Muscle of arm (tissue), 12 donors: Measurements from ENCODE around the gene INO80D. TPM values are rescaled to one million over a fixed set of nuclear protein-coding genes. Genes with fewer than 3 reads are reported as not detected.
"Not testable (repeated sequence)": the region's sequence is repeated elsewhere in the genome, so short reads cannot be mapped to it uniquely, and the experiment has no call there.

Experiments
- DNase-seq: peaks from one replicate; pipeline ENCODE4 v3.0.0-alpha.2; 2013
- polyA plus RNA-seq, 12 donors: library from polyadenylated mRNA; unstranded; fragments of 120-200 nt; gene quantifications; one replicate each; pipeline ENCODE4 v1.2.1, GENCODE V29; 2013; ENCODE audit not compliant: insufficient read length in 12 of 12

The INO80D gene
- polyA plus RNA-seq, 12 donors, result 6.6 to 38.6 (median 8.2) TPM

DNA sequence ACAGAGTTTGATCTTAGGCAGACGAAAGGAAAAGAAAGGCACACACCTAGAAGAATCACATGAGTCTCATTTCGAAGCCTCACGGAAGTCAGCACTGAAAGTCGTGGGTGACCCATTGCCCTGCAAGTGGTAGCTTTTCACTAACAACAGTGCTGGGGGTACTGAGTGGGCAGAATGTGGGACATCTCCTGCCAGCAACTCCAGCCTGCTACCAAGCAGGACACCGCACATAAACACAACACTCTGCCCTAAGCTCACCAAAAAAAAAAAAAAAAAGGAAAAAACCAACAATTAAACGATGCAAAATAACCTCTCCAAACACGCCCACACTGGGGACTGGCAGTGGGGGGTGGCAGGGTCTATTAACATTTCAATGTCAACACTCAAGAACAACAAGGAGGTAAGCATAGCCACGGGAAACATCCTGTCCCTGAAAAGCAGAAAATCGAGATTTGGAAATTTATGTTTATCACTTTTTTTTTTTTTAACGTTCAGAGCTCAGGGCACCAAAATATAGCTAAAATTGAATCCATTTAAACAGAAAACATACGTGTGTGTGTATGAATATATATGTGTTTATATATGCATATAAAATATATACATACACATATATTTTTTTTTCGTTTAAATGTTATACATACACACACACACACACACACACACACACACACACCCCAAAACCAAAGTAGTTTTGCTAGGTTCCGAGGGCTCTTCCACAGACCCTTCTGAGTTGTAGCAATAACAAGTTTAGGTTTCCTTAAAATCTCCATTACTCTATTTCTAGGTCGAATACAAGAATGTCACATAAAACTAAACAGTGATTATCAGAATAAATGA lies 2.2 kb downstream of the INO80D start:
- DNase-seq, result no peak

DNA sequence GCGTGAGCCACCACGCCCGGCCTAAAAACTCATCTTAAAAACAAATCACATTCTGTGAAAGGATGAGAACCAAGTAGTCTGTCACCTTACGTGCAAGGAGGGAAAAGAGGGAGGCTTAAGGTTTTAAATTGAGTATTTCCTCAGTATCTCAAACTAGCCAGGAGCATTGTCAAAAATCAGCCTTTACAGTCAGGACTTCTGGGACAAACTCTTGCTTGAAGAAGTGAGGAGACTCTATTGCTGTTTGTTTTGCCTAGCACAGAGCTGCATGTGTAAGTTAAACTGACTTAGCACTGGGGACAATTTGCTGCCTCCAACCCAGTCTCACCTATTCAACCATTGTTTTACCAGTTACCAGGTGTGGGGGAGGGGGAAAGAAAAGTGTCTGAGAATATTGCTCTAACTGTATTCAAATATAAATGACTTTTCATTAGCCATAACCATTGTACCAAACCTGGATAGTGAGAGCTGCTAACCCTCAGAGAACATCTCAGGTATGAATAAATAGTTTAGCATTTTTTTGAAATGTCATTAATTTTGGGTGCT lies 3.6 kb downstream of the INO80D start:
- no peak for DNase-seq

DNA sequence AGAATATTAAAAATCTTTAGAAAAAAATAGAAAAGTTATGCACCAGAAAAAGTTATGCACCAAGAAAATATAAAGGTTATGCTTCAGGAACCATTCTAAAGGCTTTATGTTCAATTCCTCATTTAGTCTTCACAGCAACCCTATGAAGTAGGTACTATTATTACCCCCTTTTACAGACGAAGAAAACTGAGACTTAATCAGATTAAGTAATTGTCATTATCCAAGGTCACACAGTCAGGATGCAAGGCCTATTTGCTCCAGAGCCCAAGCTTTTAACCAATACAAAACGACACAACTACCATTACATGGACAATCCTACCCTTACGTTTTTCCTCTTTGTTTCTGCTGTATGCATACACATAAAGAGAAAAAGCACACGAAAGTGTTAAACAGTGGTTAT lies 5.0 kb downstream of the INO80D start:
- no peak for DNase-seq

DNA sequence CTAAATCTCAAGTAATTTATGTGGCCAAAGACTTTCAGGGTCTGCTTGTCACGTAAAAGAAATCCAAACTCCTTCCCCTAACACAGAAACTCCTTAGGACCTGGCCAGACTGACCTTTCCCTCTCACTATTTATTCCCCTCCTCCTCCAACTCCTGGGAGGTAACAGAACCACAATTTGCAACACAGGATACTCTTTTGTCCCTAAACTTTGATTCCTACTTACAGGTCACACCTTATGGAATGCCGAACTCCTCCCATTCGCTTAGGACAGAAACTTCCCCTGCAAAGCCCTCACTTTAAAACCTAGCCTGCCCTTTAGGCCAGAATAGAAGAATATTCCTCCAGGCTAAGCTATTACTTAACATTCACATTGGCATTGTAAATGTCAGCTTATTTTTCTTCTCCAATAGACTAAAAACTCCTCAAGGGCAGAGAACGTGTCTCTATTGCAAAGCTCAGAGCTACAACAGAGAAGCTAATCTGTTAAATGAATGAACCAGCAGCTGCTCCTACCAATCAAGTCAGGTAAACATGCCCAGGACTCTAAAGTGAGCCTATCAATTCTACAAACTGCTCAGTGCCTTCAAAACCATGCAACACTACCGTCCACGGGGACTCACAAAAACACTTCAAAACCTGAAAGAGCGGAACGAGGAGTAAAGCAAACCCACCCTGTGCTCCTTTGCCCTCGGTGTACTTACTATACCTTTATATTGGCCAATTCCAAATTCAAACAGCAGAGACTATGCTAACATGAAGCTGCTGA lies 6.1 kb downstream of the INO80D start:
- DNase-seq, result no peak

DNA sequence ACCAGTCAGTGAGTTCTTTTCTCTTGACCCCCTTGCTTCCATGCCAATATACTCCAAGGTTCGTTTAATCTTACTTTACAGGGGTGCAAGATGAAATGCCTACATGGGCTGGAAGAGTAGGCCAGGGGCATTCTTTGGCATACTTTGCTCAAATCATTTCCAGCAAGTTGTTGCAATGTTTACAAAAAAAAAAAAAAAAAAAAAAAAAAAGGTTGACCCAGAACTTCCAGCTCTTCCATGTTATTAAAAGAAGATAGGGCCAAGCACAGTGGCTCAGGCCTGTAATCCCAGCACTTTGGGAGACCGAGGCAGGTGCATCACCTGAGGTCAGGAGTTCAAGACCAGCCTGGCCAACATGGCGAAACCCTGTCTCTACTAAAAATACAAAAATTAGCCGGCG lies 8.1 kb downstream of the INO80D start:
- not testable (repeated sequence) for DNase-seq

DNA sequence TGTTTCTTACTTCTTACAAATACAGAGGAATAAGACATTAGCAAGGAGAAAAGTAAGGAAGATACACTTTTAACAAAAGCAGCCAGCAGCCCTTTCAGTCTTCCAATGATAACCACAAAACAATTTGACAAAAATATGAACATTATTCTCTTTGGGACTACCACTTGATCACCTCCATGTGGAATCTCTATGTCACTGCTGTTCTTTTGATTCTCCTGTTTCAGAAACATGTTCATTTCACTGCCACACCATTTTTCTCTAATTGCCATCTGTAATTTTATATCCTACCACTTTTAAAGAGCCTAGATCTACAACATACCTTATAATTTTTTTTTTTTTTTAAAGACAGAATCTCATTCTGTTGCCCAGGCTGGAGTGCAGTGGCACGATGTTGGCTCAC lies 10.9 kb downstream of the INO80D start:
- DNase-seq, result no peak

DNA sequence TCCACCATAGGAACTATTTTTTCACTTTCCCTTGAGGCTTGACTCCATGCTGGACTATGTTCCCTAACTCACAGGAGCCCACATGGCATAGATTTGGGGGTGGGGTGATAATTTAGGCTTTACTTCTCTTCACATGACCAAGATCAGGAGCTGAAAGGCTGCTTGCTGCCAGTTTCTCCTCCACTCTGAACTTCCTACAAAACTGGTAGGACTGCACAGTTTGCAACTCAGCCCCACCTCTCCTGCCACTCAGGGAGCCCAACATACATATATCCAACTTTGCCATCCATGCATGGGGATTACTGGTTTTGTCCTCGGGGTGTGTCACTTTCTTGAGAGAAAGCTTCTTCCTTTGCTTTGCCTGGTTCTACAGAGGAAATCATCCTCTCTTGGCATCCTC lies 14.2 kb downstream of the INO80D start:
- DNase-seq, result no peak

DNA sequence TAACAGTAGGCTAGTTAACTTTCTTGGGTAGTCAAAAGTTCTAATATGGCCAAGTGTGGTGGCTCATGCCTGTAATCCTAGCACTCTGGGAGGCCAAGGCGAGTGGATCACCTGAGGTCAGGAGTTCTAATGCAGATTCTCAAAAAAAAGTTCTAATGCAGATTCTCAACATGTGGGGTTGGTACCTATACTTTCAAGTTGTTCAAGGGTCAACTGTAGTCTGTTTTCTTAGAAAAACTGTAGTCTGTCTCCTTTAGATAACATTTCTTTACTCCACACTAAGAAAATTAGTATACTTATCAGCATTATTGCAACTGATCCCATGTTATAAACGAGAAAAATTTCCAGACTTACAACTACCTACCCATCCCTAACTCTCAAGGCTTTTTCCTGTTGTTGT lies 16.6 kb downstream of the INO80D start:
- no peak for DNase-seq

DNA sequence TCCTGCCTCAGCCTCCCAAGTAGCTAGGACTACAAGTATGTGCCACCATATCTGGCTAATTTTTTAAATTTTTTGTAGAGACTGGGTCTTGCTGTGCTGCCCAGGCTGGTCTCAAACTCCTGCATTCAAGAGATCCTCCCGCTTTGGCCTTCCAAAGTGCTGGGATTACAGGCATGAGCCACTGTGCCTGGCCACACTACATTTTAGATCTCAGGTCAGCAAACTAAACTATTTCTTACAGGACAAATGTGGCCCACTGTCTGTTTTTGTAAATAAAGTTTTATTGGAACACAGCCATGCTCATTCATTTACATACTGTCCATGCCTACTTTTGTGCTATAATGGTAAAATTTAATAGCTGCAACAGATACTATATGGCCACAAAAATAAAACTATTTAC lies 17.8 kb downstream of the INO80D start:
- no peak for DNase-seq

DNA sequence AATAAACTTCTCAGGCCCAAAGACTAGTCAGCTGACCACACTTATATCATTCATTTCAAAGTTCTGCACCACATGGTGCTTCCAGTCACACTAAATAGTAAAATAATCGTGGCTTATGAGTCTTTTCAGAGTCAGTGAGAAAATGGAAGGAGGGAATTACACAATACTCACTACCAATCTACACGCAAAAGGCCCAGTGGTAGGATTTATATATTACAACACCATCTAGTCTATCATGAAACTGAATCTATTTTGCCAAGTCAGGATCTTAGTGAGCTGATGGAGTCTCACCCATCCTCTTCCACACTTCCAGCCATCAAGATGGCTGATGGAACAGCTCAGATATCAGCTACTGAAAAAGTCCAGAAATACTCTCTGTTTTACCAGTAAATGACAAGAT lies 21.9 kb downstream of the INO80D start:
- no peak for DNase-seq

DNA sequence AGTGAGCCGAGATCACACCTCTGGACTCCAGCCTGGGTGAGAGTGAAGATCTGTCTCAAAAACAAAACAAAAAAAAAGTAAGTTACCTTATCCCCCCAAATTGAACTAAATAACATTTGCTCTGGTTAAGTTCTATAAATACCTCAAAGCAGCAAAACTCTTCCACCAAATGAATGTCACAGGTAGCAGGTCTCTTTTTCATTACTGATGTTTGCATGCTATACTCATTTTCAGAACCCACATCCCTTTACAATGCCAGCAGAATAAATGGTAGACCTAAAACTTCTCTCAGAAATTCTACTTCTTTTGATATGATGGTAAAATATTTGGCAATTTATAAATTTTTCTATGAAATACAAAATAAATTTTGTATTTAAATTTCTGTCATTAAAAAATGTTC lies 22.3 kb downstream of the INO80D start:
- DNase-seq, result no peak

DNA sequence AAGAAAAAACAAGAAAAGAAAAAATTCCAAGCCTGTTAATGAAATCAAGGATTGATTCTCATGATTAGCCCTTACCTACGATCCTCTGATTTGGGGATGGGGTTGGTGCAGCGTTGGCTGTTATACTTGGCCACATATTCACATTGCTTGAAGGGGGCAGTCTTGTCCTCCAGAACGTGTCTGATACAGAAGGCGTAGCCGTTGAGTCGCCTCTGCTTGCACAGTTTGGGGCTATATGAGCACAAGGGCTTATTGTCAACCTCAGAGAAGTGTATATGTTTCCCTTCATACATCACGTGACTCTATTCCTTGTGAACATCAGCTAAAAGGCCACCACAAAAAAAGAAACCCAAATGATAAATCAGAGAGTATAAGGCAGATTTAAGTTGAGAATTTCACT lies 23.2 kb downstream of the INO80D start:
- no peak for DNase-seq

DNA sequence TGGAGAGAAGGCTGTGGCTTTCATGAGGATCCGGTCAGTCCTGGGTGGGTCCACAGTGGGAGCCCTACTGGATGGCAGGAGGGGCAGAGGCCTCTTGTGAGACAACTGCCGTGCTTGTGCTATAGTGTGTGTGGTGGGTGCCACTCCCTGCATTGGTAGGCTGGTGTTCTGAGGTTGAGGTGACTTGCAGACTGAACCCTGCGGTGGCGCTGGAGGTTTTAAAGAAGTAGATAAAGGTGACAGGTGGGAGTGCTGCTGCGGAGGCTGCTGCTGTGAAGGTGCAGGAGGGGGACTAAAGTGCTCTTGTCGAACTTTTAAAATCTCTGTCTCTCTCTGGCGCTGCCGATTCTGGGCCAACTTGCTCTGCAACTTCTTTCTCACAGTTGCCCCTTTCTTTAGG lies 29.7 kb downstream of the INO80D start:
- no peak for DNase-seq

DNA sequence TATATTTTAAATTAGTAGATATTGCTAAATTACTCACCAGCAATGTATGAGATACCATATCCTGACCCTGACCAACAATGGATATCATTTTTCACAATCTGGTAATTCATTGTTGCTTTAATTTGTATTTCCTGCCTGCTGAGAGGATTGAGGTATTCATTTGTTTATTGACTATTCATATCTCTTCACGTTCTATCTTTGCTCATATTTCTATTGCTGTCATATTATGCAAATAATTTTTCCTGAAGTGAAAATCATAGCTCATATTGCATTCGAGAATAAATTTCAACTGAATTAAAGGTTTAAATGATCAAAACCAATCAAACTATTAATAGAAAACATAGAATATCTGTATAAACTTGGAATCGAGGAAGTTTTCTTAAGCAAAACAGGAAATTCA lies 31.0 kb downstream of the INO80D start:
- DNase-seq, result no peak

DNA sequence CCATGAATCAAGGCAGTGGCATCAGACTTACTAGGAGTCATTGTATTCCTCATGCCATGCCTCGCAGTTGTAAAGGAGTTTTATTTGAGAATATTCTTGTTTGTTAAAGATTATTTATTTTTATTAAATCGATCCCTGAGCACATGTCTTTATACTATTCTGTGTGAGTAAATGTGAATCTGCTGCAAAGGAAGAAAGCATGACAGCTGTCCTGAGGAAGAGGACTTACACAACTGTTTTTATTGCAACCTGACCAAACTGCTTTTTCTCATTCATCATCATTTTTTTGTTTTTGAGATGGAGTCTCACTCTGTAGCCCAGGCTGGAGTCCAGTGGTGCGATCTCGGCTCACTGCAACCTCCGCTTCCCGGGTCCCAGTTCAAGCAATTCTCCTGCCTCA lies 34.1 kb downstream of the INO80D start:
- DNase-seq, result no peak

DNA sequence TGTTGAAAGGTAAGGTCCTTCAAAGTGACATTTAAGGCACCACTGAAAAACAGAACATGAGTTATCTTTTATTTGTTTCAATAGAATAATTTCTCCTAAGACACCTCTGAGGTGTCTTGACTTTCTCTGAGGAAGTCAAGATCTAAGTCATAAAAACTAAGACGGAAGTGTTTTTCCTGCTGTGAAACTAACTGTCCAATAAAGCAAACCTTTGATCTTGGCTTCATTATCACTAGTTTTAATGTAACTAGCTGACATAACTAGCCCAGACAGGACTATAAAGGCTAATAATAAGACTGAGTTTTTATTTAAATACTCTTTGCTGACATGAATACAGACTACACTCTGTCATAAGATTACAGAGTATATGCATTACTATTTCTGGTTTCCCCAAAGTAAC lies 36.6 kb downstream of the INO80D start:
- no peak for DNase-seq

DNA sequence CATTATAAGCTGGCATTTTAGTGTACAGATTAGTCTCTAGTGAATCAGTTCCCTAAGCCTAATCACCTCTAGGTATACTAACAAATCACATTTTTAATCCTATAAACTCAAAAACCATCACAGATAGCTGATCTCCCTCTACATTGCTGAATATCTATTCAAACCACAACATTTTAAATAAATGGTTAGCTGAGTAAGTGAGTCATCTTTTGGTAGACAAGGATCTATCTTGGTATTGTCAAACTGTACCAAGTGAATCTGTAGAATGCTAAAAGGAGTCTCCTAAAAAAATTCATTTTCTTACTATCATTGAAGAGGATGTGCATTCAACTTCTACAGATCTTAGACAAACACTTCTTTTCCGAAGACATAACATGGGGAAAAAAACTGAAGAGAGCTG lies 40.7 kb downstream of the INO80D start:
- no peak for DNase-seq

DNA sequence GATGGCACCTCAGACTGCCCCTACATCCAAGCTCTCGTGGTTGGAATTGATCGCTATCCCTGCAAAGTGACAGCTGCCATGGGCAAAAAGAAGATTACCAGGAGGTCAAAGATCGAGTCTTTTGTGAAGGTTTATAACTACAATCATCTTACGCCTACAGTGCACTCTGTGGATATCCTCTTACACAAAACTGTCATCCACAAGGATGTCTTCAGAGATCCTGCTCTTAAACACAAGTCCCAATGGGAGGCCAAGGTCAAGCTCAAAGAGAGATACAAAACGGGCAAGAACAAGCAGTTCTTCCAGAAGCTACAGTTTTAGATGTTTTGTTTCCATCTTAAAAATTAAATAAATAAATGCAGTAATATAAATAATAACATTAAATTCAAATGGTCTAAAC lies 45.4 kb downstream of the INO80D start:
- DNase-seq, result no peak

DNA sequence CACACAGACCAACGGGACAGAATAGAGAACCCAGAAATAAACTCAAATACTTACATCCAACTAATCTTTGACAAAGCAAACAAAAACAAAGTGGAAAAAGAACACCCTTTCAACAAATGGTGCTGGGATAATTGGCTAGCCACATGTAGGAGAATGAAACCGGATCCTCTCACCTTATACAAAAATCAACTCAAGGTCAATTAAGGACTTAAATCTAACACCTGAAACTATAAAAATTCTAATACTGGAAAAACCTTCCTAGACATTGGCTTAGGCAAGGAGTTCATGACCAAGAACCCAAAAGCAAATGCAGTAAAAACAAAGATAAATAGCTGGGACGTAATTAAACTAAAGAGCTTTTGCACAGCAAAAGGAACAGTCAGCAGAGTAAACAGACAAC lies 50.6 kb downstream of the INO80D start:
- not testable (repeated sequence) for DNase-seq

DNA sequence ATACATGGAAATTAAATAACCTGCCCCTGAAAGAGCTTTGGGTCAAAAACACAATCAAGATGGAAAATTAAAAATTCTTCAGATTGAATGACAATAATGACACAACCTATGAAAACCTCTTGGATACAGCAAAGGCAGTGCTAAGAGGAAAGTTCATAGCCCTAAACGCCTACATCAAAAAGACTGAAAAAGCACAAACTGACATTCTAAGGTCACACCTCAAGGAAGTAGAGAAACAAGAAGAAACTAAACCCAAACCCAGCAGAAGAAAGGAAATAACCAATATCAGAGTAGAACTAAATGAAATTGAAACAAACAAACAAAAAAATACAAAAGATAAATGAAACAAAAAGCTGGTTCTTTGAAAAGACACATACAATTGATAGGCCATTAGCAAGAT lies 52.5 kb downstream of the INO80D start:
- DNase-seq, result not testable (repeated sequence)

DNA sequence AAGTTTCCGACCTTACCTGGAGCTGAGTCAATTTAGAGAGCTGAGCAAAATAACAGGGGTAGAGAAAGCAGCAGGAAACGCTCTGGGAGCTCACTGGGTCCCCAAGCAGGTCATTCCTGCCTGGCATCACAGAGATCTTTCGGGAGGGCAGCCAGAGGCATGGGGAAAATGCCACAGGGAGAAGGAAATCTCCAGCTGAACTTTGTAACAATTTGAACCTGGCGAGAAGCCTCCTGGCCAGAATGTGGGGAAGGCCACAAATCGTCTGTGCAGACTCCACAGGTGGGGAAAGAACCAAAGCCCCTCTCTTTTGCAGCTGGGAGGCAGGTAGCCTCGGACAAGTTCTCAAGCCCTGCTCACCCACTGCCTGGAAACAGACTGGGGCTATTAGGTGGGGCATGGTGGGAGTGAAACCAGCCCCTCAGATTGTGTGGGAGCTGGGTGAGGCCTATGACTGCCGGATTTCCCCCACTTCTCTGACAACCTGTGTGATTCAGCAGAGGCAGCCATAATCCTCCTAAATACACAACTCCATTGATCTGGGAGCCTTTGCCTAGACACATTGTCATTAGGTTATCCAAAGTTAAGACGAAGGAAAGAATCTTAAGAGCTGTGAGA lies 53.9 kb downstream of the INO80D start:
- DNase-seq, result no peak

DNA sequence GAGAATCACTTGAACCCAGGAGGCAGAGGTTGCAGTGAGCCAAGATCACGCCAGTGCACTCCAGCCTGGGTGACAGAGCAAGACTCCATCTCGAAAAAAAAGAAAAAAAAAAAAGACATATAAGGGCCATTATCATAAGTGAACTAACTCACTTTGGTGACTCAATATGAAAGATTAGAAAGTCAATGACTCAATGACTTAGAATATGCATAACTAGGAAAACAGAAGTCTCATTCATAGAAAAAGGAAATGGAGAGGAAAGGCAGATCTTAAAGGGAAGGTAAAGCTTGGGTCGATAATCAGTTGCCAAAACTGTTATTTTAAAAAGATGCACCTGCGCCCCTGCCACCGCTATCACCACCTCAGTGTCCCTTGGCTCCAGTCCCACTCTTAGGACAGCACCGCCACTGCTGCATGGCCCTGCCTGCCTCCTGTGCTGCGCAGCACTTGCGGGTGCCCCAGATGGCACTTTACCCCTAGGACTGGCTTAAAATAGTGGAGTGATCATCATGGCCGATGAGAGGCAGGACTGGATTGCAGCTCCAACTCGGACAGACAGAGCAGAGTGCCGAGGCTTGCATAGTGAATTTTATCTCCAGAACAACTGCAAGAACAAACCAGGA lies 54.7 kb downstream of the INO80D start:
- DNase-seq, result no peak
